ENCODE data around the gene BLCAP.

The BLCAP gene

DNA sequence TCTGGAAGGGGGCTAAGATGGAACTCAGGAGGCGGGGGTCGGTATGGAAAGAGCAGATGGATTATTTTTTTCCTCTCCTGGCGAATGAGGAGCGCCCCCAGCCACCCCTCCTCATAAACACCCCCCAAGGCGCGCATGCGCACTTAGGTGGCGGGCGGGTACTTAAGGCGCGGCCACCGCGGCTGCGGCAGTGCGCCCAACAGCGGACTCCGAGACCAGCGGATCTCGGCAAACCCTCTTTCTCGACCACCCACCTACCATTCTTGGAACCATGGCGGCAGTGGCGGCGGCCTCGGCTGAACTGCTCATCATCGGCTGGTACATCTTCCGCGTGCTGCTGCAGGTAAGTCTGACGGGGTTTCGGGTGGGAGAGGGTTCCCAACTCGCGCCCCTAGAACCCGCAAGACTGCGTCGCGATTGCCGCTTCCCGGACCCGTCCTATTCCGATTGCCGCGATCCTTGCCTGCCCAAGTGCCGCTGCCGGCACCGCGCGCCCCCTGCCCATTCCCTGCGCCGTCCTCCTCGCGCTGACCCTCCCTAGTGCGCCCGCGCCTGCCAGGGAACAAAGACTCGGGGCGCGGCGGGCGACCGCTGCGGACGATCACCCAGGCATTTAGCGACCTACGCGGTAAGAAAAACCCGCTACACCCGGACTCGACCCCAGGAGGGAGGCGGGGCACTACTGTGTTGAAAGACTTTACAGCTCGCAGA is 6.5 kb downstream of the BLCAP start, which contains the start of gene NNAT:
TSS of gene NNAT (plus strand) at position 190 of the 711 bp plus-strand sequence. CDS start at position 272, 82 bp downstream.
- TF ChIP-seq POLR2A (IDR thresholded peaks at IDR 0.05; ENCODE audit: low read length), result no peak
- no peak for TF ChIP-seq GATA1 (IDR thresholded peaks at IDR 0.05; ENCODE audit: low read depth, low read length)
- DNase-seq, result no peak

DNA sequence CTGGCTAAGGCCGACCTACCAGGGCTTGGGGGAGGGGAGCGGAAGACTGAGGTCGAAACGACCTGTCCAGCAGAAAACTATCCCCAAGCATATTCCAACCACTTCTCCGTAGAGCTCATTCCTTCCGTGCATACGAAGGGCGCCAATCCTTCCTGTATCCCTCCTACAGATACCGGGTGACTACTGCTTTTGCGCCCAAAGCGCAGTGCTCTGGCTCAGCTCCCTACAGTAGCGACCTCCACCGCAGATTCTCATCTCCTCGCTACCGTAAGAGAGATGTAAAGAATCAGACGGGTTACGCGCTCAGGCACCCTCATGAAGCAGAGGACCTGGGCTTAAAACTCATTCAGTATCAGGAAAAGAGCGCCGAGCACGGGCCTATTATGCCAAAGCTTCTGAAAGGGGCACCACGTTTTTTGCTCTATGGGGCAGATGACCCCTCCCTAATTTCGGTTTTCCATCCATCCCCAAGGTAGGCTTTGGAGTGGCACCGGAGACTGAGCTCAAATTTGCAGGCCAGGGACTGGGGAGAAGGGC is 7.2 kb downstream of the BLCAP start:
- no peak for DNase-seq
- no peak for TF ChIP-seq GATA1 (IDR thresholded peaks at IDR 0.05; ENCODE audit: low read depth, low read length)
- no peak for TF ChIP-seq POLR2A (IDR thresholded peaks at IDR 0.05; ENCODE audit: low read length)

DNA sequence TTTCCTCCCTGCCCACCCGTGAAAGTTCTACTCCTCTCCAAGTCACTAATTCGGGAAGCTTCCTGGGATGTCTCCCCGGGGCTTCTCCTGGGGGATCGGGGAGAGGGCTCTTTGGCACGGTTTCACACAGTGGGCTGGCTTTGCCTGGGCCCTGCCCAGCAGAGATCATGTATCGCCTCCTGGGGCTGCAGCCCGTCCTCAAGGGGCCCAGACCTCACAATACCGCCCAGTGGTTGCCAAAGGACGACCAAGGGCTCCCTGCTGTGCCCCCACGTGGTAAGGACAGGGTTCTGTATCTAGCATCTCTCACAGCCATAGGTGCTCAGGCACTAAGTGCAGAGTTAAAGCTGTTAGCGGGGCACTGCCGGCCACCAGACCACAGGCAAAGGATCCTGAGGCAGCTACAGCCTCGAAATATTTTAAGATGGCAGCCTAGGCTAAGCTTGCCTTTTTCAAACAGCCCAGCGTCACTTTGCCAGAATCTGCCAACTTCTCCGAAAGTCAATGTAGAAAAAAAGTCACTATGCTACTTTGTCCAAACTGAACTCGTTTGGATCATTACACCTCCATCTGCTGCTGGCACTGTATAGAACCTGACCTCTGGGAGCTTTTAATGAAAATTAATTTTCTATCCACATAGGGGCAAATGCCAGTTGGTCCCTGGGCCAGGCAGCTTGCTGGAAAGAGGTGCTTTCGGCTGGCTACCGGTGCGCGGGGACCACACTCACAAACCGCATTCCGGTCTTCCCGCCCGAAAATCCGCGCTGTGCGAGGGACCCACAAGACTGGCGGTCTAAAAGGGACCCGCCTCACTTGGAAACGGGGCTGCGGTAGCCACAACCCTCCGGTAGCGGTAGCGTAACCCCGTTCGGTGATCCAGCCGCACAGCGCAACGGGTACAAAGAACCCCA is 7.9 kb downstream of the BLCAP start:
- no peak for TF ChIP-seq POLR2A (IDR thresholded peaks at IDR 0.05; ENCODE audit: low read length)
- TF ChIP-seq GATA1 (IDR thresholded peaks at IDR 0.05; ENCODE audit: low read depth, low read length), result no peak
- DNase-seq, result no peak

DNA sequence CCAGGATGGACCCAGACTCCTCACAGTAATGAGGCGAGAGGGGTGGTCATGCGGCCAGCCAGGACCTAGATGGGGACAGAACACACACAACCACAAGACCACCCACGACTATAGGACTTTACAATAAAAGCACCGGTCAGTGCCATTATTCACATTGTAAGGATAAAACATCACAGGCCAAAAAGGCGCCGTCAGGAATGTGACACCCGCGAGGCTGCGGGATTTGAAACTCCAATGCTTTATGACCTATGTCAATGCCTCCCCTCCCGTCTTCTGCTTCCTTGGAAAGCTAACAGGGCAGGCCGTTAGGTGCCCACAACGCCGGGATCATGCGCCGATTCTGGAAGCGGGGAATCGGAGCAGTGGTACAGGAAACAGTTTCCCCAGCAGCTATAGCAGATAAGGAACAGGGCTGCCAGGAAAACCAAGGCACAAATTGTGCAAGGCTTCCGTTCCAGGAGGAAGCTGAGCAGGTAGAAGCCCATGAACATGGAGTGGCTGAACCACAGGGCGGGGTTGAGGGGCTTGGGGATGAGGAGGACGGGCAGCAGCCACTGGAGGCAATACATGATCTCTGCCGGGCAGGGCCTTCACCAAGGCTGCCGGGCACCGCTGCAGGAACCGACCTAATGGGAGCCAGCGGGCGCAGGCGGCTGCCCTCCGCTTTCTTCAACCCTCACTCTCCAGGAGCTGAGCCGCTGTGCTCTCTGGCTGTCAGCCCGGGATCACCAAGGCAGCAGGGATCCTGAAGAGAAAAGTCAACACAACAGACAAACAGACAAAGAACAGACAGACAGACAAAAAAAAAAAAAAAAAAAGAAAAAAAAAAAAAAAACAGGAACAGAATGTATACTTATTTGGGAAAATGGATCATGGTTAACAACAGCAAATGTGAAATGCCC is 8.8 kb downstream of the BLCAP start:
- TF ChIP-seq GATA1 (IDR thresholded peaks at IDR 0.05; ENCODE audit: low read depth, low read length), result no peak
- no peak for TF ChIP-seq POLR2A (IDR thresholded peaks at IDR 0.05; ENCODE audit: low read length)
- DNase-seq, result no peak

DNA sequence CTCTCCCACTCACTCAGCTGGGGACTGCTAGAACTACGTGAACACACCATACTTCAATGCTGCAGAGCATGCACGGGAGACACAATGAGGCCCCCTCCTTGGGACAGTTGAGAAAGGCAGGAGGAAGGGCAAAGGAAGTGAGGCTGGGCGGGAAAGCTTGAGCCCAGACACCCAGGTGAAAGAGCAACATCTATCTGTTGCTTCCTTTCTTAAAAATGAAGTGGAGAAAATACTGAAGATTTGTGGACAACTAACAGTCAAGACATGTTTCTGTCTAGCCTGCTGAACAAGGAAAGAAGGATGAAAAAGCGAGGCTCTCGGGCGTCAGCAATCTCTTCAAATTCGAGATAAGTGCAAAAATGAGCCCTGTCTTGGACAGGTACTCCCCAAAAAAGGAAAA is 9.6 kb downstream of the BLCAP start:
- TF ChIP-seq POLR2A (IDR thresholded peaks at IDR 0.05; ENCODE audit: low read length) (no peak), GATA1 (IDR thresholded peaks at IDR 0.05; ENCODE audit: low read depth, low read length) (no peak)
- DNase-seq, result no peak

DNA sequence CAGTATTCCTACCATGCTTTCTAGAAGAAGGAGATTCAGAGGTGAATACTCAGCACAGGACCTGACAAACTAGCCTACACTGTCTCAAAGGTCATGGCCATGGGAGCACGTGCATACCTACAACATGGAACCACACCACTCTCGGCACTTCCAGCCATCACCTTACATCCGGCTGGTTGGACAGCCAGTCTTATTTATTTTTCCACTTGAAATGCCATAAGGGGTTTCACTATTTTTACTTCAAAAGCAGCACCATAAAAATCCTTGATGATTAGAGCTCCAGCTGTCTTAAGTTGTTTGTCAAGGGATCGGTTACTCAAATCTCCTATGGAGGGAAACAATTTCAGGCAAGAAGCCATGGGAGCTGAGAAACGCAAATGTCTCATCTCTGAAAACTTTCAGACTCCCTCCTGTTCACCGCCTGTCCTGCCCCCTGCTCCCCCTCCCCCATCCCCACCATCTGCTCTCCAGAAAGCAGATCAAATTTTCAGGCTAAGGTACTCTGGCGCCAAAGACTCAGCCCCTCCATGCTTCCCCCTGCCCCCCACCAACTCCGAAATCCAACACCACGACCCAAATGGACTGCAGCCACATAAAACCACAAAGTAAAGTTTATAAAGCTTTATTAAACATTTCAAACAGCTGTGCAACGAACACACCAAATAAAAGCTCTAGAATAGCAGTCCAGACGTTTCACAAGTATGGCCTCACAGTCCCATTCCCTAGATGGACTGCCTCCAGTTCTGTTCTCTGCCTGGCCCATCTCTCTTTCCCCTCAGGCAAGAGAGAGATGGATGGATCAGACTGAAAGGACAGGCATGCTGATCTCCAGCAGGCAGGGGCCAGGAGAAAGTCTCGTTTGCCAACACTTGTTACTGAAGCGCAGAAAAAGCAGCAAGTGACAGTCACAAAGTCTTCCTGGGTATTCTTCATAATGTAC is 10.6 kb downstream of the BLCAP start:
- TF ChIP-seq GATA1 (IDR thresholded peaks at IDR 0.05; ENCODE audit: low read depth, low read length) (no peak), POLR2A (IDR thresholded peaks at IDR 0.05; ENCODE audit: low read length) (no peak)
- DNase-seq, result no peak

DNA sequence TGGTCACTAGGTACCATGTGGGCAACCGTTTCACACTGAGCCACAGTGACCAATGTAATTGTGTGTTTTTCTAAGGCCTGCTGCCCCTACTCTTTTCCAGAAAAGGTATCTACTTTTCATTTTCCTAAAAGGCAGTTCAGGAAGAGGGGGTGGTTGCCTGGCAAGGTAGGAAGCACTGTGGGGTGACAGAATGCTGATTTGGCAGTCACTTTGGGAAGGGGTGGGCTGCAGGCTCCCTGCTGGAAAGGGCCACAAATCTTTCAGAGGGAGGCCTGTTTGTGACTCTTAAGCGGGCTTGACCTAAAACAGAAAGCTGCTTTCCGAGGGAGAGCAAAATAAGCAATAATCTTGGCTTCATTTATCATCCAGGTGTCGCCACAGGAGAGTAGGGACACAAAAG is 11.8 kb downstream of the BLCAP start:
- no peak for TF ChIP-seq GATA1 (IDR thresholded peaks at IDR 0.05; ENCODE audit: low read depth, low read length)
- no peak for TF ChIP-seq POLR2A (IDR thresholded peaks at IDR 0.05; ENCODE audit: low read length)
- DNase-seq, result no peak

DNA sequence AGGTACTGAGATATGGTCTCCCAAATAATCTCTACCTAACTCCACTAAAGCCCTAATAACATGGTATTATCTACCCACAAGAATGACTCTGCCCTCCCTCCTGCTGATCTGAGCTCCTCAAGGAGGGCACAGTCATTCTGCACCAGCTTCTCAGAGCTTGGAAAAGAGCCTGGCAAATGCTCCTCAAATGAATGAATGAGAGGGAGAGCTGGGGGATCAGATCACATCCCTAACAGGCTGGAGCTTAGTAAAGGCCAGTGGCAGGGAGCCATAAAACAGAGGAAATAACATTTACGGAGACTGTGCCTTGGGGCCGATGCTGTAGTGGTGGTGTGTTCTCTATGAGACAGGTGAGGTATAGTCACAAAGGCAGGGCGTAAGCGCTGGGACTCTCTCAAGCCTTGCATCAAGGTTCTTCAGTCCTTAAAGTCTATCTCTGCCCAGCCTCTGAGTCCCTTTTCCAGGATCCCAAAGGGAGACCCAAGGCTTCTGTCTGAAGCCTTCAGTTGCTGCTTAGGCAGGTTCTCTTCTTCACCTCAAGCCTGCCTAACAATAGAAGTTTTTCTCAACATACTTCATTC is 13.8 kb downstream of the BLCAP start:
- TF ChIP-seq GATA1 (IDR thresholded peaks at IDR 0.05; ENCODE audit: low read depth, low read length) (no peak), POLR2A (IDR thresholded peaks at IDR 0.05; ENCODE audit: low read length) (no peak)
- DNase-seq, result no peak

DNA sequence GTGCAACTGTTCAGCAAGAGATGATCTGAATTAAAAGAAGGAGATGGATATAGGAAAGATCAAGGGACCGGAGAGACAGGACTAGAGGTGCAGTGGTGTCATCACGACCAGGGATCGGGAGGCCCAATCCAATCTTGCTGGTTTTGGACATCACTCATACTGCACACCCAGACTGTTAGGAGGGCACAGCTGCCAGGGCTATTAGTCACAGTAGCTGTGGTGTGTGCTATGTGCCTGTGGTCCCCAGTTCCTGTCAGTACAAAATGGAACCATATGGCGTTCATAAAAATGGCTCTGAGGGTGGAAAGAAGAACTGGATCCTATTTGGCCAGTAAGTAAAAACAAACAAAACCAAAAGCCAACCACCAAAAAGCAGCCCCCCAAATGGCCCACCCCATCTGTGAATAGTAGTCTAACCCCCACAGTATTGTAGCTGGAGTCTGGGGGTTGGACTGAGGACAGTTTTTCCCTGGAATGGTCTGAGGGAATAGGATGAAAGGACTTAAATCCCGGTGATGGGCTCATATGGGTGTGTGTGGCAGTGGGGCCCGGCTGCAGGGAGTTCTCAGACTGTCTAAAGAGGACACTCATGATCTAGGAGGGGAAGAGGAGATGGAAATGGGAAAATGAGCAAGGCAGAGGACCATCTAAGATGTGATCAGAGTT is 15.9 kb downstream of the BLCAP start:
- no peak for DNase-seq
- TF ChIP-seq GATA1 (IDR thresholded peaks at IDR 0.05; ENCODE audit: low read depth, low read length) (no peak), POLR2A (IDR thresholded peaks at IDR 0.05; ENCODE audit: low read length) (no peak)

DNA sequence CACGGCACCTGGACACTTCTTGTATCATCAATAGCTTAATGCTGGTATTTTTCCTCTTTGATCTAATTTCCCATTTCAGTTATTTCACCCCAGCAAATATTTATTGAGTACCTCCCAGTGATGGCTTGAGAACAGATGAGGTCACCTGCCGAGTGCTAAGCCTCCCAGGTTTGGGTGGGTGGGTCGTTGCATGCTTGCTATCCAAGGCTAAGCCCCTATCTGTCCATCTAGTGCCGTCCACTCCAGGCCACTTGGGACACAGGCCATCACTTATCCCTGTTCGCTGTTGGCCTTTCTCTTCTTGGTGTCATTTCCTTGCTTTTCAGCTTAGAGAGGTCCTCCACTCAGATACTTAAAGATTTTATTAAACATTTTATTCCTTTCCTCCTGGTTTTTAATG is 17.4 kb downstream of the BLCAP start:
- TF ChIP-seq GATA1 (IDR thresholded peaks at IDR 0.05; ENCODE audit: low read depth, low read length) (no peak), POLR2A (IDR thresholded peaks at IDR 0.05; ENCODE audit: low read length) (no peak)
- DNase-seq, result no peak

DNA sequence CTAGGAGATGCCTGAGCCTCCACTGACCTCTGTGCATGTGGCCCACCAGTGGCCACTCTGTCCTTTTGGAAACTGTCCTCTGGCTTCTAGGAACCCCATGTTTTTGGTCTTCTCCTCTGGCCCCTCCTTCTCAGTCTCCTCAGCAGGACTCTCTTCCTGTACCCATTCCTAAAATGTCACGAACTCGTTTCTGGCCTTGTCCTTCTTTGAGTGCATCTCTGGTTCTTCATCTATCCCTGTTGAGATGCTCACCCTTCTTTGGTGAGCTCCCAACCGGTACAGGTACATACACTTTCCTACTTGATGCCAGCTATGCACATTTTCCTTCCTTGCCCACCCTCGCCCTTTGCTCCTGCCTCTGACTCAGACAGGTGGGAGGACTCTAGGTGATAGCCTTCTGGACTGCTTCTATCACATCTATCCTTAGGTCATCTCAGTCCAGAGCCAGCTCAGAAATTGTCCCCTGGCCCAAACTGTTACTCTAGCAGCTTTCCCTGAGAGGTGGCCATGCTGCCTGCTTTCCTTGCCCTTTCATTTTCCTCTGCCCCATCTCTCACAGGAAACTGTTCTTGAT is 21.4 kb downstream of the BLCAP start:
- TF ChIP-seq POLR2A (IDR thresholded peaks at IDR 0.05; ENCODE audit: low read length) (no peak), GATA1 (IDR thresholded peaks at IDR 0.05; ENCODE audit: low read depth, low read length) (no peak)
- DNase-seq, result no peak

All from erythroblast (primary cell).